H1 (cell line): ENCODE measurements around the gene PLCH2. TPM values are rescaled to one million over a fixed set of nuclear protein-coding genes. Genes with fewer than 3 reads are reported as not detected.

Experiments
- CTCF ChIA-PET: fragments of 300-600 bp; sonication (Branson Sonifier 250); formaldehyde crosslinking; loops from one replicate; lab custom pipeline; 2021; ENCODE audit not compliant: partially characterized antibody; lab: Charles Lee
- POLR2A ChIA-PET: fragments of 300-600 bp; sonication (Branson Sonifier 250); formaldehyde crosslinking; loops from one replicate; lab custom pipeline; 2021; ENCODE audit warnings: inconsistent platforms; ENCODE audit not compliant: partially characterized antibody; lab: Charles Lee
- DNase-seq, 2 experiments: peaks; one replicate each; pipeline versions ENCODE4 v3.0.0 to v3.0.0-alpha.2; 2010 to 2022; ENCODE audit warnings: low spot score in 2 of 2, low read depth in 1 of 2, mixed read lengths in 1 of 2
- FAIRE-seq: peaks from 2 replicates; lab custom pipeline; 2011; peaks lifted over from hg19 to GRCh38; lab: Jason Lieb, UNC
- H2AFZ ChIP-seq: 2 replicates; pipeline ENCODE4 v1.8.1; 2012; ENCODE audit warnings: low read length, inconsistent platforms
- H2AK5ac ChIP-seq: 2 replicates; pipeline ENCODE4 v1.6.1; 2013; ENCODE audit warnings: low read depth, low read length
- H2BK120ac ChIP-seq: replicated peaks from 2 replicates; pipeline ENCODE3; 2013; ENCODE audit warnings: low read depth, low read length, inconsistent platforms
- H2BK12ac ChIP-seq: 2 replicates; pipeline ENCODE4 v1.6.1; 2013; ENCODE audit warnings: low read depth, low read length
- H2BK15ac ChIP-seq: 2 replicates; pipeline ENCODE4 v1.6.1; 2013; ENCODE audit warnings: low read length
- H2BK20ac ChIP-seq: 2 replicates; pipeline ENCODE4 v1.6.1; 2013; ENCODE audit warnings: low read length
- H2BK5ac ChIP-seq: 2 replicates; pipeline ENCODE4 v1.6.1; 2013; ENCODE audit warnings: low read depth, low read length
- H3K14ac ChIP-seq: 2 replicates; pipeline ENCODE4 v1.6.1; 2013; ENCODE audit warnings: inconsistent platforms; ENCODE audit not compliant: insufficient read length
- H3K18ac ChIP-seq: 2 replicates; pipeline ENCODE4 v1.6.1; 2013; ENCODE audit warnings: low read length; ENCODE audit errors: extremely low read depth
- H3K23ac ChIP-seq: 2 replicates; pipeline ENCODE4 v1.6.1; 2013; ENCODE audit warnings: inconsistent platforms; ENCODE audit not compliant: insufficient read length
- H3K23me2 ChIP-seq: 2 replicates; pipeline ENCODE4 v1.6.1; 2013; ENCODE audit warnings: low read depth, low read length
- H3K27ac ChIP-seq: 2 replicates; pipeline ENCODE4 v1.6.1; 2011; ENCODE audit warnings: low read depth, low read length, inconsistent platforms
- H3K27me3 ChIP-seq, 4 experiments: replicated peaks in 1 of 4; 1 replicate in 1 of 4; 2 replicates in 3 of 4; pipeline versions ENCODE4 v1.6.1 to v1.8.1; 2011 to 2013; ENCODE audit warnings: low read length in 3 of 4, mild to moderate bottlenecking in 3 of 4, inconsistent platforms in 2 of 4, mixed read lengths in 2 of 4, moderate library complexity in 1 of 4; ENCODE audit not compliant: control insufficient read depth in 3 of 4, insufficient read depth in 3 of 4; ENCODE audit errors: extremely low read depth in 1 of 4
- H3K36me3 ChIP-seq, 4 experiments: 2 replicates each; pipeline versions ENCODE4 v1.6.1 to v1.8.1; 2011 to 2013; ENCODE audit warnings: mild to moderate bottlenecking in 4 of 4, low read length in 3 of 4, moderate library complexity in 2 of 4, control low read depth in 1 of 4, inconsistent platforms in 1 of 4; ENCODE audit not compliant: insufficient read depth in 4 of 4, control insufficient read depth in 2 of 4
- H3K4ac ChIP-seq: replicated peaks from 2 replicates; pipeline ENCODE3; 2013; ENCODE audit warnings: low read length, low read depth, mixed read lengths, inconsistent platforms; ENCODE audit not compliant: insufficient read length
- H3K4me1 ChIP-seq, 4 experiments: replicated peaks in 1 of 4; 1 replicate in 1 of 4; 2 replicates in 3 of 4; pipeline versions ENCODE4 v1.6.1 to v1.8.1; 2011 to 2013; ENCODE audit warnings: low read length in 3 of 4, inconsistent platforms in 2 of 4, mixed read lengths in 1 of 4; ENCODE audit not compliant: insufficient read depth in 4 of 4, control insufficient read depth in 3 of 4
- H3K4me2 ChIP-seq, 2 experiments: 2 replicates each; pipeline versions ENCODE4 v1.6.1 to v1.8.1; 2011 to 2013; ENCODE audit warnings: low read depth in 2 of 2, low read length in 2 of 2, control low read depth in 1 of 2, inconsistent platforms in 1 of 2, mild to moderate bottlenecking in 1 of 2; ENCODE audit not compliant: insufficient read depth in 1 of 2
- H3K4me3 ChIP-seq, 4 experiments: fragments of 200-600, 300-600 bp in 1 of 4; sonication (generic), shearing (Covaris generic), sonication (Bioruptor Twin) in 1 of 4; 2 replicates each; pipeline versions ENCODE4 v1.5.1 to v1.8.1; 2011 to 2016; ENCODE audit warnings: low read length in 4 of 4, low read depth in 3 of 4, control low read depth in 2 of 4, inconsistent platforms in 2 of 4, mild to moderate bottlenecking in 2 of 4, mixed read lengths in 1 of 4, moderate library complexity in 1 of 4; ENCODE audit not compliant: insufficient read depth in 2 of 4; ENCODE audit errors: extremely low read depth in 1 of 4
- H3K56ac ChIP-seq: replicated peaks from 2 replicates; pipeline ENCODE3; 2013; ENCODE audit warnings: low read depth, mild to moderate bottlenecking, mixed read lengths, low read length, inconsistent platforms; ENCODE audit not compliant: insufficient read length
- H3K79me1 ChIP-seq: 2 replicates; pipeline ENCODE4 v1.6.1; 2013; ENCODE audit warnings: low read depth, low read length, control low read depth
- H3K79me2 ChIP-seq, 2 experiments: 2 replicates each; pipeline versions ENCODE4 v1.6.1 to v1.8.1; 2012 to 2013; ENCODE audit warnings: low read length in 2 of 2, mild to moderate bottlenecking in 2 of 2, inconsistent platforms in 1 of 2; ENCODE audit not compliant: insufficient read depth in 2 of 2, control insufficient read depth in 1 of 2
- H3K9ac ChIP-seq, 4 experiments: replicated peaks in 1 of 4; 1 replicate in 1 of 4; 2 replicates in 3 of 4; pipeline versions ENCODE4 v1.6.1 to v1.8.1; 2011 to 2013; ENCODE audit warnings: low read depth in 3 of 4, low read length in 3 of 4, control low read depth in 2 of 4, mild to moderate bottlenecking in 2 of 4, moderate library complexity in 2 of 4, inconsistent platforms in 1 of 4; ENCODE audit errors: extremely low read depth in 1 of 4
- H3K9me3 ChIP-seq, 2 experiments: 2 replicates each; pipeline versions ENCODE4 v1.6.1 to v1.8.1; 2012 to 2013; ENCODE audit warnings: mild to moderate bottlenecking in 2 of 2, moderate library complexity in 2 of 2, control low read depth in 1 of 2, inconsistent platforms in 1 of 2, low read depth in 1 of 2, low read length in 1 of 2, mixed read lengths in 1 of 2; ENCODE audit not compliant: insufficient read depth in 2 of 2
- H4K20me1 ChIP-seq, 2 experiments: replicated peaks in 1 of 2; 2 replicates each; pipeline versions ENCODE3 to v1.8.1; 2011 to 2013; ENCODE audit warnings: inconsistent platforms in 2 of 2, low read length in 2 of 2, mild to moderate bottlenecking in 1 of 2; ENCODE audit not compliant: insufficient read depth in 2 of 2, control insufficient read depth in 1 of 2
- H4K5ac ChIP-seq: 2 replicates; pipeline ENCODE4 v1.6.1; 2013; ENCODE audit warnings: low read length, low read depth, mixed read lengths, inconsistent platforms; ENCODE audit not compliant: insufficient read length
- H4K8ac ChIP-seq: 2 replicates; pipeline ENCODE4 v1.8.0; 2013; ENCODE audit warnings: mild to moderate bottlenecking, moderate library complexity, low read length, inconsistent platforms; ENCODE audit not compliant: insufficient read depth; ENCODE audit errors: extremely low read depth
- H4K91ac ChIP-seq: replicated peaks from 2 replicates; pipeline ENCODE3; 2013; ENCODE audit warnings: low read length, mixed read lengths, inconsistent platforms; ENCODE audit not compliant: insufficient read length
- CBX8 ChIP-seq: fragments of 300-800, 300-1000 bp; sonication (generic); IDR thresholded peaks from 2 replicates; pipeline ENCODE4 v1.7.1; 2016; ENCODE audit warnings: low read depth, low read length, borderline replicate concordance
- RXRA ChIP-seq: IDR thresholded peaks from 2 replicates; pipeline ENCODE4 v1.6.1; 2011; ENCODE audit warnings: low read depth, mild to moderate bottlenecking, low read length, moderate library complexity; ENCODE audit not compliant: insufficient read depth
- YY1 ChIP-seq: IDR thresholded peaks from 2 replicates; pipeline ENCODE4 v1.6.1; 2011; ENCODE audit warnings: low read depth, mild to moderate bottlenecking, low read length
- WGBS, 2 experiments: shearing (Covaris generic) in 1 of 2; methylation state at CpG; one replicate each; pipeline versions ENCODE4 v1.1.6 to v1.1.7; 2013 to 2015; ENCODE audit warnings: low lambda C conversion rate in 2 of 2, mixed read lengths in 2 of 2, inconsistent platforms in 1 of 2, low coverage in 1 of 2, missing lambda C conversion rate in 1 of 2; ENCODE audit not compliant: insufficient replicate concordance in 2 of 2, insufficient coverage in 1 of 2, insufficient read length in 1 of 2; ENCODE audit errors: extremely low coverage in 1 of 2, missing lambda C conversion rate in 1 of 2; 5-methylcytosine and 5-hydroxymethylcytosine counted together
- polyA plus RNA-seq, 7 experiments: library from polyadenylated mRNA; depleted of rRNA in 3 of 7; stranded (reverse) in 5 of 7; unstranded in 2 of 7; fragments of >200 nt in 5 of 7; fragments of 200-250 nt in 2 of 7; gene quantifications; 1 replicate in 5 of 7; 2 replicates in 1 of 7; 4 replicates in 1 of 7; pipeline versions ENCODE4 v1.2.1 to v1.2.3, GENCODE V29; 2011 to 2013; ENCODE audit warnings: missing spikeins in 2 of 7, mixed read lengths in 2 of 7
- total RNA-seq: library from RNA; stranded (reverse); fragmentation: NEBNext Ultra II Directional; extraction: Animal tissue kit (Norgen Biotek cat#: 25700); gene quantifications from 2 replicates; pipeline ENCODE4 v1.2.1, GENCODE V29; 2021

Gene PLCH2
- total and polyA plus RNA-seq, 2 of the 8 experiments (the other 6 are each of a cell fraction or from before 2014, with no cell fraction given), result 0.14 to 0.19 TPM

GRCh38 chr1:2477791-2478499 lies 1.9 kb downstream of the PLCH2 start:
- no peaks in the 10 kb centered on the region; a peak in 1 of 7 replicates for H3K27me3 ChIP-seq
- no peaks in the 10 kb centered on the region for H3K23me2 ChIP-seq
- H2BK20ac ChIP-seq, result no peak overlapping the region
- no peak overlapping the region for H2BK5ac ChIP-seq
- H4K20me1 ChIP-seq, result peaks cover 0 to 2% of the 10 kb centered on the region in 2 experiments
- H4K5ac ChIP-seq, result no peak overlapping the region
- no peak overlapping the region for H3K23ac ChIP-seq
- no peak overlapping the region for H2BK15ac ChIP-seq
- no peak overlapping the region for H2BK12ac ChIP-seq
- no peaks in the 10 kb centered on the region for H3K36me3 ChIP-seq
- H2AFZ ChIP-seq, result no peak overlapping the region
- FAIRE-seq, result no peak
- H3K4ac ChIP-seq, result no peak overlapping the region
- no peaks in the 10 kb centered on the region for H3K9me3 ChIP-seq
- WGBS, 2 experiments, result 85% methylated on average over 22 of the region's 35 CpGs; no CpG with 5 or more reads in 1 of the 2 experiments
- no peak overlapping the region for H4K91ac ChIP-seq
- H3K4me2 ChIP-seq, result no peak overlapping the region
- DNase-seq, result no peak
- H3K79me1 ChIP-seq, result no peaks in the 10 kb centered on the region
- no peak overlapping the region for H2BK120ac ChIP-seq
- no peaks in the 10 kb centered on the region for H3K79me2 ChIP-seq
- H3K14ac ChIP-seq, result no peak overlapping the region
- H4K8ac ChIP-seq, result no peak overlapping the region; the same call in 1 of the 2 replicates
- no peak overlapping the region for H3K4me3 ChIP-seq
- H3K56ac ChIP-seq, result no peak overlapping the region
- H2AK5ac ChIP-seq, result no peak overlapping the region
- no peak overlapping the region for H3K9ac ChIP-seq
- ChIA-PET CTCF (interaction anchor here (1.0 to 2.0 kb wide), 5 partner anchors 10 to 56 kb away, joined by 3 to 9 read pairs (median 3); no protein-coding TSS in a partner anchor), POLR2A (interaction anchor here (1.0 to 1.3 kb wide), 2 partner anchors 26 to 65 kb away, joined by 3 to 4 read pairs; no protein-coding TSS in a partner anchor)
- H3K4me1 ChIP-seq, result peaks cover 0 to 7% (median 0%) of the 10 kb centered on the region in 4 experiments; a peak in 2 of 7 replicates
- H3K27ac ChIP-seq, result no peak overlapping the region
- H3K18ac ChIP-seq, result no peak overlapping the region; the same call in 1 of the 2 replicates
- no peak for TF ChIP-seq YY1
- TF ChIP-seq CBX8, result no peak
- TF ChIP-seq RXRA, result no peak
